Spleen (tissue), 7 donors: ENCODE data around the gene SOX5.

Experiments used
- CTCF ChIP-seq, 11 experiments: fragments of 200-600 bp in 7 of 11; fragments of 450-650 bp in 4 of 11; sonication (generic) in 4 of 11; IDR thresholded peaks in 8 of 11; conservative IDR thresholded peaks in 3 of 11; 1 replicate in 7 of 11; 2 replicates in 4 of 11; pipeline versions ENCODE4 v1.4.0 to v1.8.0; 2016 to 2021; ENCODE audit warnings: antibody characterized with exemption in 11 of 11, inconsistent platforms in 4 of 11, mild to moderate bottlenecking in 1 of 11
- POLR2A ChIP-seq, 3 donors: fragments of 450-650 bp; IDR thresholded peaks; one replicate each; pipeline ENCODE4 v1.5.1; 2017; ENCODE audit warnings: antibody characterized with exemption in 3 of 3, mild to moderate bottlenecking in 1 of 3
- POLR2AphosphoS5 ChIP-seq, 3 donors: sonication (generic); formaldehyde crosslinking; IDR thresholded peaks; one replicate each; pipeline ENCODE4 v1.5.1; 2017; ENCODE audit warnings: antibody characterized with exemption in 3 of 3
- donor health status: DM: no; HTN: no; CAD: no; lungs with moderate emphysema.
- donor health status: DM: no; HTN: no; CAD: no.
- donor health status: DM: no; HTN: no; CAD: no.

- TF ChIP-seq POLR2A (IDR thresholded peaks at IDR 0.05) (no peak), CTCF (IDR thresholded peaks at IDR 0.05 in 8 of 11, conservative IDR thresholded peaks at IDR 0.05 in 3 of 11) (no peak), POLR2AphosphoS5 (IDR thresholded peaks at IDR 0.05) (no peak)
These were observed 254.6 kb downstream of the SOX5 start for GRCh38 chr12:23694920-23695319.
